Uterus (tissue), 4 donors: ENCODE results near the gene STOML1. TPM values are rescaled to one million over a fixed set of nuclear protein-coding genes. Genes with fewer than 3 reads are reported as not detected.

Experiments used
- DNase-seq, 2 donors: peaks; one replicate each; pipeline ENCODE4 v3.0.0-alpha.2; 2019 to 2020
- H3K27ac ChIP-seq, 2 donors: fragments of 200-600 bp; sonication (generic); 1 replicate in 1 of 2; 2 replicates in 1 of 2; pipeline ENCODE4 v1.5.1; 2016 to 2018
- H3K27me3 ChIP-seq, 2 donors: fragments of 200-600 bp; sonication (generic); one replicate each; pipeline ENCODE4 v1.5.1; 2018 to 2019; ENCODE audit warnings: control low read depth in 1 of 2
- H3K36me3 ChIP-seq, 2 donors: fragments of 200-600 bp; sonication (generic); one replicate each; pipeline ENCODE4 v1.5.1; 2019; ENCODE audit warnings: control low read depth in 1 of 2
- H3K4me1 ChIP-seq, 2 donors: fragments of 200-600 bp; sonication (generic); one replicate each; pipeline ENCODE4 v1.5.1; 2018 to 2019; ENCODE audit warnings: control low read depth in 1 of 2
- H3K4me3 ChIP-seq, 2 donors: fragments of 200-600 bp; sonication (generic); 1 replicate in 1 of 2; 2 replicates in 1 of 2; pipeline ENCODE4 v1.5.1; 2018 to 2019; ENCODE audit warnings: mild to moderate bottlenecking in 1 of 2
- H3K9me3 ChIP-seq, 2 donors: fragments of 200-600 bp; sonication (generic); one replicate each; pipeline ENCODE4 v1.5.1; 2019; ENCODE audit warnings: control low read depth in 1 of 2
- POLR2A ChIP-seq, 2 donors: fragments of 450-650 bp; IDR thresholded peaks; one replicate each; pipeline ENCODE4 v1.6.1; 2016; ENCODE audit warnings: antibody characterized with exemption in 2 of 2, mild to moderate bottlenecking in 1 of 2, moderate library complexity in 1 of 2
- intact Hi-C: fragments of 100-400 bp; cut with DNase I; formaldehyde crosslinking; loops from one replicate; pipeline ENCODE4 v1.15.1; 2023; ENCODE audit warnings: low total_unique reads
- total RNA-seq, 4 donors: library from RNA; depleted of rRNA in 3 of 4; stranded (reverse); fragments of >200 nt in 3 of 4; gene quantifications; one replicate each; pipeline versions ENCODE4 v1.1.0 to v1.2.4, GENCODE V29; 2014 to 2023
- TF ChIP-seq, protein P1 (sequence below), 4 experiments: fragments of 200-600 bp in 2 of 4; fragments of 450-650 bp in 2 of 4; sonication (generic) in 2 of 4; IDR thresholded peaks; one replicate each; pipeline ENCODE4 v1.5.1; 2016 to 2019; ENCODE audit warnings: antibody characterized with exemption in 4 of 4, mild to moderate bottlenecking in 2 of 4, moderate library complexity in 1 of 4
- donor health status: DM: yes; HTN: yes; CAD: no.

STOML1 gene
- total RNA-seq, 4 donors from 2014 or later = 4.4 to 16.6 (median 8.3) TPM

DNA sequence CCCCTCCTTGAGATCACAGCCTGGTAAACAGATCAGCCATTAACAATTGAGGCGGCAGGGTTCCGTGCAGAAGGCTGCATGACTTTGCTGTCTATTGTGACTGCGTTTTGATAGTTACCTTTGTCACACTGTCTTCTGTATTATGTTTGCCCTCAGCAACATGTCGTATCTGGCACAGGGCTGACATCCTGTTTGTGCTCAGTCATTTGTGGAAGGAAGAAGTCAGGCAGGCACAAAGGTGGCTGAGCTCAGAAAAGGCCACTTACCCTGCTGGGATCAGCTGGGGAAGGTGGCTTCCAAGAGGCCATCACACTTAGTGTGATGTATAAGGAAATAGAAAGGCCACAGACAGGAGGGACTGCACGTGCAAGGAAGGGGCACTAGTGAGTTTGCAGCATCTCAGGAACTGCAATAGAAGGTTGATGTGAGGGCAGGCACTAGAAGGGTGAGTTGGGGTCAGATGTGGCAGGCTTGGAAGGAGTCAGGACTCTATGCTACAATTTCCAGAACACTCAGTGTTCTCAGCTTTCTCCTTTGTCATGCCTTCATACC is 15.8 kb upstream of the STOML1 start:
- peak overlapping the region; percentile 84 to 89 for H3K27ac ChIP-seq
- no peaks in the 10 kb centered on the region for H3K36me3 ChIP-seq
- no peak for TF ChIP-seq POLR2A (IDR thresholded peaks at IDR 0.05)
- TF ChIP-seq, protein P1, sequence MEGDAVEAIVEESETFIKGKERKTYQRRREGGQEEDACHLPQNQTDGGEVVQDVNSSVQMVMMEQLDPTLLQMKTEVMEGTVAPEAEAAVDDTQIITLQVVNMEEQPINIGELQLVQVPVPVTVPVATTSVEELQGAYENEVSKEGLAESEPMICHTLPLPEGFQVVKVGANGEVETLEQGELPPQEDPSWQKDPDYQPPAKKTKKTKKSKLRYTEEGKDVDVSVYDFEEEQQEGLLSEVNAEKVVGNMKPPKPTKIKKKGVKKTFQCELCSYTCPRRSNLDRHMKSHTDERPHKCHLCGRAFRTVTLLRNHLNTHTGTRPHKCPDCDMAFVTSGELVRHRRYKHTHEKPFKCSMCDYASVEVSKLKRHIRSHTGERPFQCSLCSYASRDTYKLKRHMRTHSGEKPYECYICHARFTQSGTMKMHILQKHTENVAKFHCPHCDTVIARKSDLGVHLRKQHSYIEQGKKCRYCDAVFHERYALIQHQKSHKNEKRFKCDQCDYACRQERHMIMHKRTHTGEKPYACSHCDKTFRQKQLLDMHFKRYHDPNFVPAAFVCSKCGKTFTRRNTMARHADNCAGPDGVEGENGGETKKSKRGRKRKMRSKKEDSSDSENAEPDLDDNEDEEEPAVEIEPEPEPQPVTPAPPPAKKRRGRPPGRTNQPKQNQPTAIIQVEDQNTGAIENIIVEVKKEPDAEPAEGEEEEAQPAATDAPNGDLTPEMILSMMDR (IDR thresholded peaks at IDR 0.05) = no peak
- H3K27me3 ChIP-seq = no peaks in the 10 kb centered on the region
- H3K4me3 ChIP-seq = no peak overlapping the region
- H3K4me1 ChIP-seq = peaks cover 19 to 24% of the 10 kb centered on the region in 2 donors
- intact Hi-C loops = no loop called here
- H3K9me3 ChIP-seq = no peaks in the 10 kb centered on the region
- no peak for DNase-seq

DNA sequence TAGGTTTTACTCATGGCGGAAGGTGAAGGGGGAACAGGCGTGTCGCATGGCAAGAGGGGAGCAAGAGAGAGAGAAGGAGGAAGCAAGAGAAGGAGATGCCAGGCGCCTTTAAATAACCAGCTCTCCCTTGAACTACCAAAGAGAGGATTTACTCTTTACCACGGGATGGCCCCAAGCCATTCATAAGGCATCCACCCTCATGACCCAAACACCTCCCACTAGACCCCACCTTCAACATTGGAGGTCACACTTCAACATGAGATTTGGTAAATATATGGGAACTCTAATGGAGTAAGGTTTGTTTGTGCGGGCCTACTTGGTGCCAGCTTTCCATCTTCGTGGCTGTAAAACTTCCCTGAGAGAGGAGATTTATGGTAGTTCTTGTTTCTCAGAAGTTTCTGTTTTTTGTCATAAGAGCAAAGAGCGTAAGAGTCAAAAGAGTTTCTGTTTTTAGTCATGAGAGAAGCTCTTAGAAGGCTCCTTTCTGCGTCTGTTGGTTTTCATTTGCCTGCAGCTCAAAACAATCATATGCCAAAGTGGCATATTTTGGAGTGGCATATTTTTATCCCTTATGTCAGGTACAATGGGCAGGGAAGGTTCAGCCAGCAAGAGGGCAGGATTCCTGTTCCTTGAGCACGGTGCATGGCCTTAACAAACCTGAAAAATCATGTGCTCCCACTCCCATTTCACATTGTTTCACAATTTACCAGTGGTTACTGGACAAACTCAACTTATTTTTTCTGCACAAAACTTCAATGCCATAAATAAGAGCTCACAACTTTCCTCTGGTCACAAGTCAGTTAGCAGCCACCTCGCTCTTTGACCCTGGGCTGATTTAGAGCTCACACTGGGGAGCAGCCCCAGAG is 14.9 kb upstream of the STOML1 start:
- no peak overlapping the region for H3K4me3 ChIP-seq
- H3K4me1 ChIP-seq = peaks cover 19% of the 10 kb centered on the region in 2 donors
- H3K27me3 ChIP-seq = no peaks in the 10 kb centered on the region
- TF ChIP-seq, protein P1 (IDR thresholded peaks at IDR 0.05) = no peak
- TF ChIP-seq POLR2A (IDR thresholded peaks at IDR 0.05) = no peak
- intact Hi-C loops = no loop called here
- H3K27ac ChIP-seq = peak overlapping the region; percentile 84 to 89
- H3K9me3 ChIP-seq = no peaks in the 10 kb centered on the region
- peak; percentile 47 to 64 for DNase-seq
- no peaks in the 10 kb centered on the region for H3K36me3 ChIP-seq

DNA sequence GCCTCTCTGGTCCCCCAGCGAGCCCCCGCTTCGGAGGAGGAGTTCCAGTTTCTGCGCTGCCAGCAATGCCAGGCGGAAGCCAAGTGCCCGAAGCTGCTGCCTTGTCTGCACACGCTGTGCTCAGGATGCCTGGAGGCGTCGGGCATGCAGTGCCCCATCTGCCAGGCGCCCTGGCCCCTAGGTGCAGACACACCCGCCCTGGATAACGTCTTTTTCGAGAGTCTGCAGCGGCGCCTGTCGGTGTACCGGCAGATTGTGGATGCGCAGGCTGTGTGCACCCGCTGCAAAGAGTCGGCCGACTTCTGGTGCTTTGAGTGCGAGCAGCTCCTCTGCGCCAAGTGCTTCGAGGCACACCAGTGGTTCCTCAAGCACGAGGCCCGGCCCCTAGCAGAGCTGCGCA is 5.9 kb upstream of the STOML1 start:
- Histone ChIP-seq H3K9me3 (no peaks in the 10 kb centered on the region), H3K27me3 (no peaks in the 10 kb centered on the region), H3K27ac (peak overlapping the region; percentile 14 to 98), H3K4me1 (peaks cover 4 to 6% of the 10 kb centered on the region in 2 donors), H3K36me3 (no peaks in the 10 kb centered on the region), H3K4me3 (no peak overlapping the region)
- intact Hi-C loops = no loop called here
- TF ChIP-seq, protein P1 (IDR thresholded peaks at IDR 0.05) = no peak
- no peak for TF ChIP-seq POLR2A (IDR thresholded peaks at IDR 0.05)
- no peak for DNase-seq

DNA sequence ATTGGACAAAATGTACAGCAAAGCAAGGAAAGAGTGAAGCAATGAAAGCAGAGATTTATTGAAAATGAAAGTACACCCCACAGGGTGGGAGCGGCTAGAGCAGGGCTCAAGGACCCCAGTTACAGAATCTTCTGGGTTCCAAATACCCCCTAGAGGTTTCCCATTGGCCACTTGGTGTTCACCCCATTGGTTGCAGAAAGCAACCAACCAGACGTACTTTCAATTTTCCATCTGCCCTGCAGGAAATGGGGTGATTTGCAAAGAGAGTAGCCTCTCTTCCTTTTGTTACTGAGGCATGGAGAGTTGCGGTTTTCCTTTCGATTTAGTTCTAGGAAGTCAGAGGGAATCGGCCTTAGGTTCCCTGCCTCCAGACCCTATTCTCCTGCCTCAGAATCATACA is 4.8 kb upstream of the STOML1 start:
- intact Hi-C loops = no loop called here
- Histone ChIP-seq H3K36me3 (no peaks in the 10 kb centered on the region), H3K9me3 (no peaks in the 10 kb centered on the region), H3K27me3 (no peaks in the 10 kb centered on the region), H3K4me1 (peaks cover 6 to 7% of the 10 kb centered on the region in 2 donors), H3K27ac (peak overlapping the region; percentile 95 to 98), H3K4me3 (peak overlapping the region; percentile 19 to 80)
- no peak for DNase-seq
- TF ChIP-seq, protein P1 (IDR thresholded peaks at IDR 0.05) = no peak
- no peak for TF ChIP-seq POLR2A (IDR thresholded peaks at IDR 0.05)

DNA sequence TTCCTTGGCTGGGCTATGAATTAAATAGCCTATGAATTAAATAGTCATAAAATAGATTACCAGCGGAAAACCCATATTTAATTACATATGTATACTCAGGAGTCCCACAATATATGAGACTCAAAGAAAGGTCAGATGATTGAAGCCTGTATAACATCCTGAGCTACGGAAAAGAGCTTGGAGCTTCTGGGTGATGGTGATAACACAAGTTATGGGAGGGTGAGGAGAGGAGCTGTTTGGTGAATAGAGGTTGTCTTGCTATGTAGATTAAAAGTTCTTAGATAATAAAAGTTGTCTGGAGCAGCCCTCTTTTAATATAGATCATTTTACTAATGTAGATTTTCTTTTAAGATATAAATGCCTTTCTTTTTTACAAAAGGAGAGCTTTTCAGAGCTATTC is 4.2 kb upstream of the STOML1 start:
- no peaks in the 10 kb centered on the region for H3K9me3 ChIP-seq
- no peak for TF ChIP-seq POLR2A (IDR thresholded peaks at IDR 0.05)
- TF ChIP-seq, protein P1 (IDR thresholded peaks at IDR 0.05) = no peak
- peak overlapping the region; percentile 95 to 98 for H3K27ac ChIP-seq
- intact Hi-C loops = no loop called here
- H3K27me3 ChIP-seq = no peaks in the 10 kb centered on the region
- no peaks in the 10 kb centered on the region for H3K36me3 ChIP-seq
- H3K4me1 ChIP-seq = peaks cover 6 to 7% of the 10 kb centered on the region in 2 donors
- H3K4me3 ChIP-seq = peak overlapping the region; percentile 19 to 80
- no peak for DNase-seq
